Progenitor cell of endocrine pancreas (in vitro differentiated cells): ENCODE measurements around the gene TRPV2. TPM values are rescaled to one million over a fixed set of nuclear protein-coding genes. Genes with fewer than 3 reads are reported as not detected.
A peak's percentile ranks its signal among the peaks of the same experiment; 100 is the strongest.

Source experiments
- DNase-seq: peaks from one replicate; pipeline ENCODE4 v3.0.0; 2021; ENCODE audit warnings: low spot score; ENCODE audit not compliant: unreplicated experiment
- H3K27ac Mint-ChIP-seq: 2 replicates; pipeline ENCODE4 v1.8.0; 2021; ENCODE audit warnings: mild to moderate bottlenecking, moderate library complexity, mixed read lengths
- H3K27me3 Mint-ChIP-seq: 2 replicates; pipeline ENCODE4 v1.8.0; 2021; ENCODE audit warnings: mixed read lengths
- H3K36me3 Mint-ChIP-seq: 2 replicates; pipeline ENCODE4 v1.8.0; 2022; ENCODE audit warnings: mixed read lengths; ENCODE audit not compliant: insufficient read depth
- H3K4me1 Mint-ChIP-seq: 2 replicates; pipeline ENCODE4 v1.8.0; 2021; ENCODE audit warnings: low read depth, mixed read lengths
- H3K4me3 Mint-ChIP-seq: 2 replicates; pipeline ENCODE4 v1.8.0; 2021; ENCODE audit warnings: low read depth, mild to moderate bottlenecking, moderate library complexity, mixed read lengths
- H3K9me3 Mint-ChIP-seq: 2 replicates; pipeline ENCODE4 v1.8.0; 2021; ENCODE audit warnings: low read depth, mixed read lengths
- total RNA-seq: library from RNA; stranded (reverse); gene quantifications from 2 replicates; pipeline ENCODE4 v1.2.1, GENCODE V29; 2021
- TF ChIP-seq, protein P1 (sequence below): fragments of 200-600 bp; sonication (generic); IDR thresholded peaks from one replicate; pipeline ENCODE4 v1.5.0; 2021; ENCODE audit warnings: antibody characterized with exemption, mild to moderate bottlenecking; ENCODE audit not compliant: unreplicated experiment

TRPV2 gene
- total RNA-seq, 1 donor from 2014 or later = 2.1 TPM

DNA sequence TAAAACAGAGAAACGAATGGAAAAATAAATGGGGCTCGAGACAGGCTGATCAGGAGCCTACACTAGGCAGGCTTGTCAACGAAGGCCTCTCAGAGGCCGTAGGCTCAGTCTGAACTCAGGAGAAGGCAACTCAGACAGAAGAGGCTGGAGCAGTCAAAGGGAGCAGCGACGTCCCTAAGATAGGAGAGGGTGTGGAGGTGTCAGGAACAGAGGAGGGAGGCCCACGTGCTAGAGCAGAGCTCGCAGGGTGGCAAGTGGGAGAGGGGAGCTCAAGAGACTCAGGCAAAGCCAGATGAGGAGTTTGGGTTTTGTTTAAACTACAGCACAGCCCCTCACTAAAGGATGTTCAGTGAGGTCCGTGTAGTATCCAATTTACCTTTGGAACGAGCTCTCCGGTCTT lies 43.9 kb downstream of the TRPV2 start:
- Mint-ChIP-seq H3K4me3 (no peak overlapping the region), H3K27me3 (no peaks in the 10 kb centered on the region), H3K27ac (no peak overlapping the region), H3K36me3 (peaks cover 2% of the 10 kb centered on the region), H3K9me3 (no peaks in the 10 kb centered on the region), H3K4me1 (peaks cover 7% of the 10 kb centered on the region)
- DNase-seq = no peak
- TF ChIP-seq, protein P1, sequence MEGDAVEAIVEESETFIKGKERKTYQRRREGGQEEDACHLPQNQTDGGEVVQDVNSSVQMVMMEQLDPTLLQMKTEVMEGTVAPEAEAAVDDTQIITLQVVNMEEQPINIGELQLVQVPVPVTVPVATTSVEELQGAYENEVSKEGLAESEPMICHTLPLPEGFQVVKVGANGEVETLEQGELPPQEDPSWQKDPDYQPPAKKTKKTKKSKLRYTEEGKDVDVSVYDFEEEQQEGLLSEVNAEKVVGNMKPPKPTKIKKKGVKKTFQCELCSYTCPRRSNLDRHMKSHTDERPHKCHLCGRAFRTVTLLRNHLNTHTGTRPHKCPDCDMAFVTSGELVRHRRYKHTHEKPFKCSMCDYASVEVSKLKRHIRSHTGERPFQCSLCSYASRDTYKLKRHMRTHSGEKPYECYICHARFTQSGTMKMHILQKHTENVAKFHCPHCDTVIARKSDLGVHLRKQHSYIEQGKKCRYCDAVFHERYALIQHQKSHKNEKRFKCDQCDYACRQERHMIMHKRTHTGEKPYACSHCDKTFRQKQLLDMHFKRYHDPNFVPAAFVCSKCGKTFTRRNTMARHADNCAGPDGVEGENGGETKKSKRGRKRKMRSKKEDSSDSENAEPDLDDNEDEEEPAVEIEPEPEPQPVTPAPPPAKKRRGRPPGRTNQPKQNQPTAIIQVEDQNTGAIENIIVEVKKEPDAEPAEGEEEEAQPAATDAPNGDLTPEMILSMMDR = no peak

GRCh38 chr17:16459855-16460550 lies 44.6 kb downstream of the TRPV2 start:
- H3K9me3 Mint-ChIP-seq = no peaks in the 10 kb centered on the region
- peaks cover 2% of the 10 kb centered on the region for H3K36me3 Mint-ChIP-seq
- H3K27ac Mint-ChIP-seq = no peak overlapping the region
- TF ChIP-seq, protein P1 = no peak
- H3K27me3 Mint-ChIP-seq = no peaks in the 10 kb centered on the region
- no peak overlapping the region for H3K4me3 Mint-ChIP-seq
- no peak for DNase-seq
- H3K4me1 Mint-ChIP-seq = peaks cover 7% of the 10 kb centered on the region

DNA sequence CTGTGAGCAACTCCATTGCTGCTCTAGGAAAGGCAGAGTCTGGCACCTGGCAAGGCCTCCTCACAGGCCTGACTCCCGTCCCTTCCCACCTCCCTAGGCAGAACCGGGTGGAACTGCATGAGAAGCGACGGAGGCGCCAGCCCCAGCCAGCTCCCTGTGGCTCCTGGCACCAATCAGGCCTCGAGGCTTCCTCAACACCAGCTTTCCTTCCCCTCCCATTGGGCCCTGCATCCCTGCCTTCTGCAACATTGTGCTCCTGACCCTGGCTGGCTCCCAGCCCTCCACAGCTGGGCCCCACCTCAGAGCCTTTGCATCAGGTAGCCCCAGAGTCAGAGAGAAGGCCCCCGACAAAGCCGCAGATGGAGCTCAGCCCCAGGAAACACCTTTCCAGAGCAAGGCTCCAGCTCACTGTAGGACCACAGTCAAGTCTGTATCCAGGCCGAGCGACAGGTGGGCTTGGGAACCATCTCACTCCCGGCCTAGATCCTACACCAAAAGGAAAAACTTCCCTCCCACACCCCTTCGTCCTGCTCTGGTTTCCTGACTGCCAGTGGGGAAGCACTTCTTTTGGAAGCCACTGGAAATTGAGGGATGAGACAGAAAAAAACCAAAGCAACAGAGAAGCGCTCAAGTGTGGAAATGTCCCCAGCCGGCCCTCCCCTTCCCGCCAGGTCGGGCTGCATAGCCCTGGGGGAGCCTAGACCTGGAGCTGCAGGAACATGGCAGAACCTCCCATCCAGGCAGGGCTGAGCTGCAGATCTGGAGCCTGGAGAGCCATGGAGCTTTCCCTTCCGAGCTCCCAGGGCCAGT lies 45.6 kb downstream of the TRPV2 start:
- Mint-ChIP-seq H3K4me3 (no peak overlapping the region), H3K4me1 (peaks cover 7% of the 10 kb centered on the region), H3K9me3 (no peaks in the 10 kb centered on the region), H3K36me3 (peaks cover 2% of the 10 kb centered on the region), H3K27ac (peak overlapping the region; percentile 49), H3K27me3 (no peaks in the 10 kb centered on the region)
- TF ChIP-seq, protein P1 = no peak
- DNase-seq = no peak

- Mint-ChIP-seq H3K9me3 (no peaks in the 10 kb centered on the region), H3K4me3 (no peak overlapping the region), H3K36me3 (peaks cover 2% of the 10 kb centered on the region), H3K27ac (no peak overlapping the region), H3K27me3 (no peaks in the 10 kb centered on the region), H3K4me1 (peaks cover 7% of the 10 kb centered on the region)
- no peak for DNase-seq
- TF ChIP-seq, protein P1 = no peak
Observed at GRCh38 chr17:16461606-16461866, 46.2 kb downstream of the TRPV2 start.

GRCh38 chr17:16462070-16462864 lies 46.9 kb downstream of the TRPV2 start:
- Mint-ChIP-seq H3K36me3 (peaks cover 2% of the 10 kb centered on the region), H3K4me3 (no peak overlapping the region), H3K27me3 (no peaks in the 10 kb centered on the region), H3K27ac (no peak overlapping the region), H3K9me3 (no peaks in the 10 kb centered on the region), H3K4me1 (peaks cover 7% of the 10 kb centered on the region)
- TF ChIP-seq, protein P1 = no peak
- DNase-seq = no peak
